ENCODE results near the gene NDST1.
A peak's percentile ranks its signal among the peaks of the same experiment; 100 is the strongest.

NDST1 gene

GRCh38 chr5:150544611-150545219 lies 36.8 kb downstream of the NDST1 start:
- peak; percentile 33 for DNase-seq (ENCODE audit: low read depth)

- no peak for DNase-seq (ENCODE audit: low read depth)
These were observed 37.3 kb downstream of the NDST1 start for GRCh38 chr5:150545246-150545645.

- DNase-seq (ENCODE audit: low read depth): no peak
These were observed 40.2 kb downstream of the NDST1 start for GRCh38 chr5:150548123-150548522.

GRCh38 chr5:150549735-150550134 lies 41.8 kb downstream of the NDST1 start:
- DNase-seq (ENCODE audit: low read depth): no peak

GRCh38 chr5:150550286-150550685 lies 42.4 kb downstream of the NDST1 start:
- DNase-seq (ENCODE audit: low read depth): no peak

- no peak for DNase-seq (ENCODE audit: low read depth)
These were observed 43.1 kb downstream of the NDST1 start for GRCh38 chr5:150551066-150551465.

GRCh38 chr5:150553402-150553801 lies 45.5 kb downstream of the NDST1 start:
- DNase-seq (ENCODE audit: low read depth): no peak

GRCh38 chr5:150553911-150554310 lies 46.0 kb downstream of the NDST1 start:
- DNase-seq (ENCODE audit: low read depth): no peak

- DNase-seq (ENCODE audit: low read depth): no peak
These were observed 46.9 kb downstream of the NDST1 start for GRCh38 chr5:150554857-150555256.

GRCh38 chr5:150556106-150556505 lies 48.2 kb downstream of the NDST1 start:
- DNase-seq (ENCODE audit: low read depth): no peak

GRCh38 chr5:150556859-150557508 lies 49.1 kb downstream of the NDST1 start:
- no peak for DNase-seq (ENCODE audit: low read depth)

GRCh38 chr5:150557509-150557872 lies 49.6 kb downstream of the NDST1 start:
- no peak for DNase-seq (ENCODE audit: low read depth)

- no peak for DNase-seq (ENCODE audit: low read depth)
These were observed 50.2 kb downstream of the NDST1 start for GRCh38 chr5:150558088-150558621.

GRCh38 chr5:150559088-150559487 lies 51.2 kb downstream of the NDST1 start:
- DNase-seq (ENCODE audit: low read depth): no peak

- no peak for DNase-seq (ENCODE audit: low read depth)
These were observed 51.8 kb downstream of the NDST1 start for GRCh38 chr5:150559701-150560100.

GRCh38 chr5:150560401-150561191 lies 52.7 kb downstream of the NDST1 start:
- peak; percentile 81 for DNase-seq (ENCODE audit: low read depth)

GRCh38 chr5:150561192-150561512 lies 53.2 kb downstream of the NDST1 start:
- no peak for DNase-seq (ENCODE audit: low read depth)

GRCh38 chr5:150561571-150562275 lies 53.8 kb downstream of the NDST1 start:
- DNase-seq (ENCODE audit: low read depth): no peak

GRCh38 chr5:150562832-150563231 lies 54.9 kb downstream of the NDST1 start:
- no peak for DNase-seq (ENCODE audit: low read depth)

GRCh38 chr5:150565868-150566267 lies 57.9 kb downstream of the NDST1 start:
- no peak for DNase-seq (ENCODE audit: low read depth)

GRCh38 chr5:150567031-150567717 lies 59.2 kb downstream of the NDST1 start:
- no peak for DNase-seq (ENCODE audit: low read depth)

GRCh38 chr5:150568663-150569062 lies 60.7 kb downstream of the NDST1 start:
- no peak for DNase-seq (ENCODE audit: low read depth)
